HG03108 (cell line): ENCODE measurements around the gene PATL1.
A peak's percentile ranks its signal among the peaks of the same experiment; 100 is the strongest.

Source experiments
- ATAC-seq: cut with Tn5 transposase; IDR thresholded peaks from one replicate; pipeline ENCODE4 v1.9.1; 2021; ENCODE audit warnings: moderate library complexity; ENCODE audit not compliant: unreplicated experiment

Gene PATL1

GRCh38 chr11:59616396-59616982, 52.3 kb downstream of the PATL1 start:
- ATAC-seq = no peak

GRCh38 chr11:59615637-59616395, 53.0 kb downstream of the PATL1 start, which contains the start of gene OSBP:
Gene OSBP (minus strand): TSS chr11:59615774. CDS start chr11:59615664, 110 bp downstream.
- peak; percentile 81 for ATAC-seq

GRCh38 chr11:59615120-59615636, 53.7 kb downstream of the PATL1 start:
- ATAC-seq = peak; percentile 1

- no peak for ATAC-seq
Measured at GRCh38 chr11:59614277-59615119, 54.3 kb downstream of the PATL1 start.

- no peak for ATAC-seq
Measured at GRCh38 chr11:59611570-59612565, 57.0 kb downstream of the PATL1 start.

- ATAC-seq = no peak
Measured at GRCh38 chr11:59610289-59610688, 58.5 kb downstream of the PATL1 start.

GRCh38 chr11:59607703-59608454, 61.0 kb downstream of the PATL1 start:
- ATAC-seq = no peak

- ATAC-seq = no peak
Measured at GRCh38 chr11:59602432-59602831, 66.4 kb downstream of the PATL1 start.

- ATAC-seq = no peak
Measured at GRCh38 chr11:59601788-59602187, 67.0 kb downstream of the PATL1 start.

- ATAC-seq = no peak
Measured at GRCh38 chr11:59600636-59601035, 68.2 kb downstream of the PATL1 start.

- ATAC-seq = no peak
Measured at GRCh38 chr11:59600234-59600633, 68.6 kb downstream of the PATL1 start.

- no peak for ATAC-seq
Measured at GRCh38 chr11:59598961-59599360, 69.9 kb downstream of the PATL1 start.
